Suprapubic skin (tissue), 4 donors: Measurements from ENCODE around the gene METAP1.

ENCODE experiments used
- CTCF ChIP-seq, 2 donors: fragments of 200-600 bp in 1 of 2; fragments of 450-650 bp in 1 of 2; sonication (generic) in 1 of 2; IDR thresholded peaks; one replicate each; pipeline ENCODE4 v1.5.1; 2016 to 2019; ENCODE audit warnings: antibody characterized with exemption in 2 of 2, mild to moderate bottlenecking in 1 of 2, moderate library complexity in 1 of 2
- POLR2A ChIP-seq, 2 donors: fragments of 450-650 bp; IDR thresholded peaks; one replicate each; pipeline ENCODE4 v1.6.1; 2017; ENCODE audit warnings: antibody characterized with exemption in 2 of 2, mild to moderate bottlenecking in 2 of 2, moderate library complexity in 2 of 2
- POLR2AphosphoS5 ChIP-seq, 3 donors: sonication (generic); formaldehyde crosslinking; IDR thresholded peaks; one replicate each; pipeline ENCODE4 v1.6.1; 2017; ENCODE audit warnings: antibody characterized with exemption in 3 of 3

GRCh38 chr4:98955229-98955628 lies 40.3 kb upstream of the METAP1 start:
- TF ChIP-seq CTCF (IDR thresholded peaks at IDR 0.05) (no peak), POLR2AphosphoS5 (IDR thresholded peaks at IDR 0.05) (no peak), POLR2A (IDR thresholded peaks at IDR 0.05) (no peak)
